Activated CD8-positive, alpha-beta memory T cell treated with anti-CD3 and anti-CD28 coated beads, Interleukin-2, amount 50 U/mL, for 1 hour (primary cell): Measurements from ENCODE around the gene THSD4.
"Not testable (repeated sequence)": the region's sequence is repeated elsewhere in the genome, so short reads cannot be mapped to it uniquely, and the experiment has no call there.

Source experiments
- DNase-seq: peaks from one replicate; pipeline ENCODE4 v3.0.0-alpha.2; 2020; ENCODE audit errors: extremely low read depth

THSD4 gene

DNA sequence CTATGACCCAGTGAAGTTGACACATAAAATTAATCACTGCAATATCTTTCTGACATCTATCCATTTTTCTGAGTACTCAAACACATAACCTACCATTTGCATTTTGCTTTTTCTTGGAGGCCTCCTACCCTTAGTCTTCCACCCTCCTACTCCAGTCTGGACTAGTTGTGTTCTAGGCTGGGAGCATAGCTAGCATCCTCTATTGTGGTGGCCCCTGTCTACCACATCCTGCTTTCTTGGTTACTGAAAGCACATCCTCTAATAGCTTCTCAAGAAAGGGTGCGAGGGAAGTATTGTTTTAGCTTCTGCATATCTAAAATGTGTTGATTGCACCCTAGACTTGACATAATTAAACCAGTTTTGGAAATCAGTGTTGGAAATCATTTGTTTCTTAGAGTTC is 176.5 kb downstream of the THSD4 start:
- no peak for DNase-seq

DNA sequence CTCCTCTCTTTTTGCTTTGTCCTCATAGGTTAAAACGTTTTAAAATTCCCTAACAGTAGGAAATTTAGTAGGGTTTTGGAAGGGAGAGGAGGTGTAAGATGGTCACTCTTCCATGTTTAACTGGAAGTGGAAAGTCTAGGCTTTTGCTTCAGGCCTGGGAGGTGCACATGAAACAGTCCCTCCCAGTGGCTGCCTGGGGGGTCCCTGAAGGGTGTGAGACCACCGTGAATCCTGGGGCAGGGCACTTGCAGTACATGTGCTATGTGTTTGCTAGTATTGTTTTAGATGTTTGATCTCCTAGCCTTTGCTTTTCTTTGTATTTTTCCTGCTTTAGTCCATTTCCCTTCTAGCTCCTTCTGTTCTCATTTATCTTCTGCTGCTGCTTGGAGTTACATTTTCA is 178.5 kb downstream of the THSD4 start:
- no peak for DNase-seq

- no peak for DNase-seq
Observed at GRCh38 chr15:71294251-71294910, 179.1 kb downstream of the THSD4 start.

DNA sequence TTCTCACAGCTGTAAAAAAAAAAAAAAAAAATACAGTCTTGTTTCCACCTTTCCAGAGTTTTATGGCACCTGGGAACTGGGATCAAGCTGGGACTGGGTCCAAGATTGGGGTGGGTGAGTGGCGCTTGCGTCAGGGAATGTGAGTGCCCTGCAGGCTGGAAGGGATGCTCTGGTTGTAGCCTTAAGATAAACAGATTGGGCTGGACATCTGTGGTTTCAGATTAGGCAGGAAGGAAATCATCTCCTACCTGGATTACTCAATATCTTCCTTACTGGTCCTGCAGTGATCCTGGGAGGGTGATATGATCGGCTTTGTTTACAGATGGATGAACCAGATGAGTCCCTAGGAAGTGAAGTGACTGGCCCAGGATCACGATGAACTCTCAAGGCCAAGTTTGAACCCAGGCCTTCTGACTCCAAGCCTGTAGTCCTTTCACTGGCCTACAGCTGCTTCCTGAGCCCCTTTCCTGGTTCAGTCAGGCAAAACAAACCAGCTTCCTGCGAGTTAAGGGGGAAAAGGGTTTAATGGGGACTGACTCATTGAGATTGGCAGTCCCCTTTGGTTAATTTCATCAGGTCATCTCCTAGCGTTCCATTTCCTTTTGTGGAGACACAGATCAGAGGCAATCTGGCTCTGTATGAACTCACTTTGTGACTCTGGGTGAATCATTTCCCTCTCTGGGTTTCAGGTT is 179.8 kb downstream of the THSD4 start:
- no peak for DNase-seq

DNA sequence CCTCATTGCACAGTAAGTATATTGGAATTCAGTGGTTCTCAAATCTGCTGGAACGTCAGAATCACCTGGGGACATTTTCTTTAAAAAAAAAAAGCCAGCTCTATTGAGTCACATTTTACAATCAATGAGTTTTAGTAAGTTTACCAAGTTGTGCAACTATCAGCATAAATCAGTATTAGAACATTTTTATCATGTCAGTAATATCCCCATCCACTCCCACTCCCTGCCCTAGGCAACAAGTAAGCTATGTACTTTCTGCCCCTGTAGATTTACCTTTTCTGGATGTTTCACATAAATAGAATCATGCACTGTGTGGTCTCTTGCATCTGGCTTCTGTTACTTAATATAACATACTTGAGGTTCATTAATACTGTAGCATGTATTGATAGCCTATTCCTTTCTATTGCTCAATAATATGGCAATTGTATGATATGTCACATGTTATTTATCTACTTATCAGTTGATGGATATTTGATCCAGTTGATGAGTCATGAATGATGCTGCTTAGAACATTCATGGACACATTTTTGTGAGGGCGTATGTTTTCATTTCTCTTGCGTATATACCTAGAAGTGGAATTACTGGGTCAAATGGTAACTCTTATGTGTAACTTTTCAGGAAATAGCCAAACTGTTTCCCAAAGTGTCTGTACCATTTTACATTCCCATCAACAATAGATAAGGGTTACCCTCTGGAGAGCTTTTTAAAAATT is 180.5 kb downstream of the THSD4 start:
- no peak for DNase-seq

DNA sequence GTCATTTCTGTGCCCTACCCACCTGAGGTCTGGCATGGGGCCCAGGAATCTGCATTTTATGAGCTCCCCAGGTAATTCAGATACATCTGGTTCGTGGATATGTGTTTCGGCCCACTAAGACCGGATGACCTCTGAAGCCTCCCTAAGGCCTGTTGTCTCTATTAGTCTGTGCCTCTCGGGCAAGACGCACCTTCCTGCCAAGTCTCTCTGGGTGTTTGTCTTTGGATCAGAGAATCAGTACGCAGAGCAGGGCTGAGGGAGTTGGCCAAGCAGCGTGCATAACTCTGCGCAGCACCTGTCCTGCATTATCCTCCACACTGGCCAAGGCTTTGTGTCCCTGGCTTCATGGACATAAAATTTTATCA is 181.0 kb downstream of the THSD4 start:
- no peak for DNase-seq

DNA sequence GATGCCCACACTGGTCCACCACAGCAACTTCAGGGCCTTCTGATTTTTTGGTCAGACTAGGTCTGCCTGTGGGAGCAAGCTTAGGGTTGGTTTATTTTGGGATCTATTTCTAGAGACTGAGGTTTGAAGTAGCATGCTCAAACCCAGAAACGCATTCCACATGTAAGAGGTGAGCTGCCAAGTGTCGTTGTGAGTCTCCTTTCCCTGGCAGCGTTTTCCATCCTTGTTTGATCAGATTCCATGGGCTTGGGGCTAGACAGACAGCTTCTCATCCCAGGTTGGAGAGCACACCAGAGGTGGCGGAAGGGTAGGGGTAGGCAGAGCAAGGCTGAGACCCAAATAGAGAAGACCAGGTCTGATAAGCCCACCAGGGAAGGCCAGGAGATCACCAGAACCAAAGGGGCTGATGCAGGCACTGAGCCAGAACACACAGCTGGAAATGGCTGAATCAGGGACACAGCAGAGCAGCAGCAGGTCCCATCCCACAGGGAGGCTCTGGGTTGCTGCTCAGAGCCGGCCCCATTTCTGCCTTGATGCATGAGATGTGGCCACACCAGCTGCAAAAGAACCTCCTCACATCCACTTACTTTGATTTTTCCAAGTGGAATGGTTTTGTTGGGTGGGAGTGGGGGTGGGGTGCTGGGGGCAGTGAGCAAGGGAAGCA is 186.8 kb downstream of the THSD4 start:
- DNase-seq: no peak

- no peak for DNase-seq
Observed at GRCh38 chr15:71302861-71303410, 187.7 kb downstream of the THSD4 start.

DNA sequence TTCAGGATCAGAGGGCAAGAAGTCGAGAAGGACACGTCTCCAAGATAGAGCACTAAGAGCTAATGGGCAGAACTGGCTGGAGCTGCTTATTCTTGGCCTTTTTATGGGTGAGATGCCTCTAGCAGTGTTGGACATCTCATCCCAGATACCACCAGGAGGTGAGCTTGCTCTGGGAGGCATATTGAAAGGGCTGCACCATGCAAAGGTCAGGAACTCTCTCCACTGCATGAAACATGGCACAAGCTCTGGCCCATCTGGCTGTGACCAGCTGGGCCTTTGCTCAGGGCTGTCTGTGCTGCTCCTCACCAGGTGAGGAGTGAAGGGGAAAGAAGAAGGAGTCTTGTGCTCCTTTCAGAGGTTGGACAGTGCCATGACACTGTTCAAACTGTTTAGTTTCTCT is 188.7 kb downstream of the THSD4 start:
- DNase-seq: no peak

GRCh38 chr15:71304681-71305080 is 189.4 kb downstream of the THSD4 start:
- no peak for DNase-seq

- DNase-seq: no peak
Observed at GRCh38 chr15:71306538-71306937, 191.3 kb downstream of the THSD4 start.

- DNase-seq: no peak
Observed at GRCh38 chr15:71312194-71312708, 197.0 kb downstream of the THSD4 start.

DNA sequence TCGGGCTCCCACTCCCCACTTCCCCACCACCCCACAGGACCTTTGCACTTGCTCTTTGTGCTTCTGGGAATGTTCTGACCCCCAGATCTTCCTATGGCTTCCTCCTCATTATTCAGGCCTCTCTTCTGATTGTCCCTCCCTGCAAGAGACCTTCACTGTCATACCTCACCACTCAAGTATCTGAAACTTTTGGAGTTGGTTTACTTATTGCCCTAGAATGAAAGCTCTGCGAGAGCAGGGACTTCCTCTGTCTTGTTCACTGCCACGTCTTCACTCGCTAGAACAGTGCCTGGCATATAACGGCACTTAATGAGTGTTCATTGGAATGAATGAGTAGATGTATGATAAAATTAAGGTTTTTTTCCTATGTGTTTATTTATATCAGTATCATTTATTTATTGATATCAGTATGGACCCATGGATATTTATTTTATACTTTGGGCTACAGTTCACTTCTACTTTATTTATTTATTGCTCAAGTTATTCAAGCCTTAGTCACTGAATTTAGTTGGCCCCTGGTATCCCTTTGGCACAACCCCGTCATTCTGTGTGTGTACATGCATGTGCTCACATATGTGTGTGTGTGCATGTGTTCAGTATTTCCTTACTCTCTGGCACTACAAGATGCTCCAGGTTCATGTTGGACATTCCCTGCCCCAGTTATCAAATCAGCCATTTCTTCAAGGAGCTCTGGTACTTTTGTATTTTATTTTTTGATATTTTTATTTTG is 197.6 kb downstream of the THSD4 start:
- no peak for DNase-seq

GRCh38 chr15:71313806-71314205 is 198.5 kb downstream of the THSD4 start:
- no peak for DNase-seq

GRCh38 chr15:71314956-71315537 is 199.8 kb downstream of the THSD4 start:
- DNase-seq: no peak

- DNase-seq: no peak
Observed at GRCh38 chr15:71316911-71317310, 201.6 kb downstream of the THSD4 start.

DNA sequence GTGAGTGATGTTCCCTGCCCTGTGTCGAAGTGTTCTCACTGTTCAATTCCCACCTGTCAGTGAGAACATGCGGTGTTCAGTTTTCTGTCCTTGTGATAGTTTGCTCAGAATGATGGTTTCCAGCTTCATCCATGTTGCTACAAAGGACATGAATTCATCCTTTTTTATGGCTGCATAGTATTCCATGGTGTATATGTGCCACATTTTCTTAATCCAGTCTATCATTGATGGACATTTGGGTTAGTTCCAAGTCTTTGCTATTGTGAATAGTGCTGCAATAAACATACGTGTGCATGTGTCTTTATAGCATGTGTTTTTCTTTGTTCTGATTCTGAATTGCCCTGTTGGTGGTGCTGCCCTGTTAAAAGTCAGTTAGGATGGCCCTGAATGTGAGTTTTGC is 204.2 kb downstream of the THSD4 start:
- not testable (repeated sequence) for DNase-seq

- no peak for DNase-seq
Observed at GRCh38 chr15:71319935-71320334, 204.7 kb downstream of the THSD4 start.

DNA sequence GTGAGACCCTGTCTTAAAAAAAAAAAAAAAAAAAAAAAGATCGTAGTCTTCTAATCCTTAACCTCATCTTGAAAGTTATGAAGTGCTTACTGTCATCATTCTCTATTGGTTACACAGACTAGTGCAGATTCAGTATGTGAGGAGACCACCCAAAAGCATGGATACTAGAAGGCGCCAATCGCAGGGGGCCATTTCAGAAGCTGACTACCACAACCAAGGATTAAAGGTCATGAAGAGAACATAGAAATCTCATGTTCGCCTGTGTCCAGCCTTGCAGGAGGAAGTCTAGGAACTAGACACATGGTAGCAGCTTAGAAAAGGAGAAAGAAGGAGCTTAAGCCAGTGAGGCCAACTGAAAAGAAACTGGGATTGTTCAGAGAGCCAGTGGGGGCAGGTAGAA is 207.8 kb downstream of the THSD4 start:
- DNase-seq: no peak

DNA sequence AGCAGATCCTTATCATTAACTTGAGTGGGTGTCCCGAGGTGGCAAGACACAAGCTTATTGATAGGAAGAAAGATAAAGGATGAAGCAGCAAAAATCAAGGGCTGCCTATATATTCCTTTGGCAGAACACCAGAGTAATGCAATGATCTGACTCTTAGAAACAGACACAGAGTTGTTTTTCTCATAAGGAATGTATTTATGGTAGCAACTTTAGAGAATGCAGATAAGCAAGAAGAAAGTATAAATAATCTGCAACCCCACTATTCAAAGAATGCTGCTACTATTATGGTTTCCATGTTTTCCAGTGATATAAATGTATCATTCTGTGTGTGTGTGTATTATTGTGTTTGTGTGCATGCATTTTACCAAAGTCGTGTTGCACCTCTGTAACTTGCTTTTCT is 208.3 kb downstream of the THSD4 start:
- DNase-seq: no peak

DNA sequence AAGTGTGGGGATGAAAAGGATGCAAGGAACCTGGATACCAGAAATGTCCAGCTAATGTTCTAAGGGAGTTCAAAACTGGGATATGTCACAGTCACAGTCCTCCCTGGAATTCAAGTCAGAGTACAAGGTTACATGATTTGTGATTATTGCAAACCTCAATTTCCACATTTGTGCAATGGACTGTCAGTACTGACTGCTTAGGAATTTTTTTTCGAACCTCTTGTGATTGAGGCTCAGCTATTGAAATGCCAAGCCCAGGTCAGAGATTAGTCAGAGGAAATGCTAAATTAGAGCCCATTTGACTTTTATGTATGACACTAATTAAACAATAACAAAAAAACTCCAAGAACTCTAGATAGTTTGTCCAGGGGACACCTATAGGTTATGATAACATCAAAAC is 210.2 kb downstream of the THSD4 start:
- DNase-seq: no peak
